GM12875 (cell line): ENCODE data around the gene ATP13A5.

Experiments used
- H3K4me3 ChIP-seq: one replicate; pipeline ENCODE4 v1.5.1; 2011; ENCODE audit warnings: low read depth, low read length, control low read depth
- TF ChIP-seq, protein P1 (sequence below): IDR thresholded peaks from 2 replicates; pipeline ENCODE4 v1.5.1; 2011; ENCODE audit warnings: low read depth, mild to moderate bottlenecking, control low read depth, inconsistent platforms, low read length, moderate library complexity, borderline replicate concordance; ENCODE audit not compliant: insufficient read depth

The ATP13A5 gene

DNA sequence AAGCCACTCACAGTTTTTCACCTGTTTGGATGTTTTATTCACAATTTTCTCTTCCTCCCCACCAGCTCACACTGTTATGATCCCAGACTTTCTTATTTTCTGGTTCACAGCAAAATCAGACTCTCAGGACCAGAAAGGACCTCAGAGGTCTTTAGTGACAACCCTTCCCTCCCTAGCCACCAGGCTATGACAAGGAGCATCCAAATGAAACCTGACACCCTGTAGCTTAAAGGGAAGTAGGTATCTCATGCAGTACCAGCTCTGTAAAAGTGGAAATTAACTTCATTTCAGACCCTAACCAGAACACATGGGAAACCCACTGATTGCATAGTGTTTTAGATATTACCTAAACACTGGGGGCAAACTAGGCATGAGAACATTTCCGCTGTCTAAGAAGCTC lies 45.3 kb downstream of the ATP13A5 start:
- TF ChIP-seq, protein P1, sequence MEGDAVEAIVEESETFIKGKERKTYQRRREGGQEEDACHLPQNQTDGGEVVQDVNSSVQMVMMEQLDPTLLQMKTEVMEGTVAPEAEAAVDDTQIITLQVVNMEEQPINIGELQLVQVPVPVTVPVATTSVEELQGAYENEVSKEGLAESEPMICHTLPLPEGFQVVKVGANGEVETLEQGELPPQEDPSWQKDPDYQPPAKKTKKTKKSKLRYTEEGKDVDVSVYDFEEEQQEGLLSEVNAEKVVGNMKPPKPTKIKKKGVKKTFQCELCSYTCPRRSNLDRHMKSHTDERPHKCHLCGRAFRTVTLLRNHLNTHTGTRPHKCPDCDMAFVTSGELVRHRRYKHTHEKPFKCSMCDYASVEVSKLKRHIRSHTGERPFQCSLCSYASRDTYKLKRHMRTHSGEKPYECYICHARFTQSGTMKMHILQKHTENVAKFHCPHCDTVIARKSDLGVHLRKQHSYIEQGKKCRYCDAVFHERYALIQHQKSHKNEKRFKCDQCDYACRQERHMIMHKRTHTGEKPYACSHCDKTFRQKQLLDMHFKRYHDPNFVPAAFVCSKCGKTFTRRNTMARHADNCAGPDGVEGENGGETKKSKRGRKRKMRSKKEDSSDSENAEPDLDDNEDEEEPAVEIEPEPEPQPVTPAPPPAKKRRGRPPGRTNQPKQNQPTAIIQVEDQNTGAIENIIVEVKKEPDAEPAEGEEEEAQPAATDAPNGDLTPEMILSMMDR: no peak
- no peak overlapping the region for H3K4me3 ChIP-seq

DNA sequence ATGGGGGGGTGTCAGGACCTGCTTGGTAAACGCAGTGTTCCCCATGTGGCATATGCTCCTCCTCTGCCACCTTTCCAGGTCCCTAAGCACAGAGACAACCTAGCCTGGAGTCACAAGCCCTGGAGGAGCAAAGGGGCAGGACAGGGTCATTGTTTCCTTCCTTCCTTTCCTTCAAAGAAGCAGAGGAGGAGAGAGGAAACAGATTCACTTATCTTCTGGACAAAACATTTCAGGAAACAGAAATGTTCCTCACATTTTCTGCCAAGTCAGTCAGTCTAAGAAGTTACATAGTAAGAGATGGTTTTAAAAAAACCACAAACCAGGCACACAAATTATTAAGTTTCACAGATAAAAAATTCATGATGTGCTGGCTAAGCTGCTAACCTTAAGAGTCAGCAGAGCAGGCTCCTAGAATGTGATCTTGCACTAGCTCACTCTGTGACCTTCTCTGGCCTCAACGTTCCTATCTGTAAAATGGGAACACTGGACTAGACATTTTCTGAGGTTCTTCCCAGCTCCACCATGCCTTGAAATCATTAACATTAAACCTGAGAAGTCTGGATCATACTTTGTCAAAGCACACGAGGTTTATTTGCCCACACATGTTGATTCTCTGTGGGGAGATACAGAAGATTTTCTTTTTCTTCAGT lies 47.9 kb downstream of the ATP13A5 start:
- TF ChIP-seq, protein P1: no peak
- H3K4me3 ChIP-seq: no peak overlapping the region

DNA sequence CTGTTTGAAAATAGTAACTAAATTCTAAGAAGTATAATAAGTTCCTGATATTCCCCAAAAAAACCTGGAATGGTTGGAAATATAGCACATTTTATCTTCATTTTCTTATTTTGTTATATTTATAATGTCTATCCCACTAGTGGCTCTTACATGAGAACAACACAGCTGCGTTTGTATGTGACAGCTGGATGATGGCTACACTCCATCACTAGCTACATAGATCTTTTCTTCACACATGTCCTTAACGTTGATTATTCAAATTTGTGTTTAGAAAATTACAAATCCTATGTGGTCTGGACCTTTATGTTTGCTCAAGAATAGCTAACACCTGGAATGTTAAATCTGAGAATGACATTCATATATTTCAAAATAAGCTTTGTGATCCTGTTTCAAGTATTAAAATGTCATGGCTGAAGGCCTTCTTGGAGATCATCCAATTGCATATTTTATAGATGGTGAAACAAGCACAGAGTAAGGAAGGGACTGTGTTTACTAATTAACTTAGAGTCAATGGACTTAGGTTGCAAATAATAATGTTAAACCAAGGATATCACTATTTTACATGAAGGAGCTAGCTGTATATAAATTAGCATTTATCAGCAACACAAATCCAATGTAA lies 60.8 kb downstream of the ATP13A5 start:
- no peak overlapping the region for H3K4me3 ChIP-seq
- TF ChIP-seq, protein P1: no peak

DNA sequence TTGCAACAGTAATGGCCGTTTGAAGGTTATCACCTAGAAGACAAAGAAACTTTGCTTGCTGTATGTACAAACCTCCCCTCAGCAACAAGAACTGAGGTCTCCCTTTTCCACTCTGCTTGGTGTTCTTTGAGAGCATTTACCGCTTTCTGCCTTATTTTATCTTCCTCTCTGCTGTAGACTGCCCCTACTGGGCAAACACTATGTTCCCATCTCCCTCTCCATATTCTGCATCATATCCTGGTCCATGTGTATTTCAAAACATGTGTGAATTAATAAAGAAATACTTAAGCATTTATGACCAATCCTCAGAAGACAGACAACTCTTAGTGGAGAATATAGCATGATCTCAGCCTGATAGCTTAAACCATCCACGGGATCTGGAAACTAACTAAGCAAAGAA lies 64.4 kb downstream of the ATP13A5 start:
- TF ChIP-seq, protein P1: no peak
- no peak overlapping the region for H3K4me3 ChIP-seq

DNA sequence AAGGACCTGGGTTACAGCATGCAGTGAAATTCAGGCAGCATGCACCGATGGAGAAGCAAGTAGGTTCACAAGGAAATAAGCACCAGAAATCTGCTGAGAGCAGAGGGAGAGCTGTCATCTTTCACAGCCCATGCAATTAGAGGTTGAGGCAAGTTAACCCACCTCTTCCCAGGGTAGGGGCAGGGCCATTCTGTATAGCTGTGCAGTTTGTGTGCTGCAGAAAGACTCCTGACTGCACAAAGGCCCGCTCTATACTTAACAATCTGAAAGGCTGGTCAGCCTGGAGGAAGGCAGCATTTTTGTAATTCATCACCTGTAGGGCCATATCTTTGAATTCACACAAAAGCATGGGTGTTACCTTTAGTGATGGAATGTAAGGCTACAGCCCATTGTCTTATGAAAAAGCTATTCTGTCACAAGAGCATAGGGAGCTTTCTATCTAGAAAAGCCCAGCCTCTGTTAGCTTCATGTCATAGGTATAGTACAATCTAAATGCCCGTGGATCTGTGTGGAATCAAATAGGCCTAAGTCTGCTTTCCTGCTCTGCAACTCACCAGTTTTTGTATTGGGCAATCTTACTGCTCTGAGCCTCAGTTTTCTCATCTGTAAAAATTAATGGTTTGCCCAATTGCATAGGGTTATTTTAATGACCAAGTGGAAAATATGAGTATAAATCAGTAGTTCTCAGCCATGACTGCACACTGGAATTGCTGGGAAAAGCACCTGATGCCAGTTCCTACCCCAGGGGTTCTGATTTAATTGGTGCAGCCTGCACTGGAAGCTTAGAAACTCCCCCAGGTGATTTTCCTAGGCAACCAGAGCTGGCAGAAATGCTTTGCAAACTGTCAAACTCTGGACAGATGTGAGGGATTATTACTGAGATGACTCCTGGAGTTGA lies 65.2 kb downstream of the ATP13A5 start:
- H3K4me3 ChIP-seq: no peak overlapping the region
- TF ChIP-seq, protein P1: no peak

DNA sequence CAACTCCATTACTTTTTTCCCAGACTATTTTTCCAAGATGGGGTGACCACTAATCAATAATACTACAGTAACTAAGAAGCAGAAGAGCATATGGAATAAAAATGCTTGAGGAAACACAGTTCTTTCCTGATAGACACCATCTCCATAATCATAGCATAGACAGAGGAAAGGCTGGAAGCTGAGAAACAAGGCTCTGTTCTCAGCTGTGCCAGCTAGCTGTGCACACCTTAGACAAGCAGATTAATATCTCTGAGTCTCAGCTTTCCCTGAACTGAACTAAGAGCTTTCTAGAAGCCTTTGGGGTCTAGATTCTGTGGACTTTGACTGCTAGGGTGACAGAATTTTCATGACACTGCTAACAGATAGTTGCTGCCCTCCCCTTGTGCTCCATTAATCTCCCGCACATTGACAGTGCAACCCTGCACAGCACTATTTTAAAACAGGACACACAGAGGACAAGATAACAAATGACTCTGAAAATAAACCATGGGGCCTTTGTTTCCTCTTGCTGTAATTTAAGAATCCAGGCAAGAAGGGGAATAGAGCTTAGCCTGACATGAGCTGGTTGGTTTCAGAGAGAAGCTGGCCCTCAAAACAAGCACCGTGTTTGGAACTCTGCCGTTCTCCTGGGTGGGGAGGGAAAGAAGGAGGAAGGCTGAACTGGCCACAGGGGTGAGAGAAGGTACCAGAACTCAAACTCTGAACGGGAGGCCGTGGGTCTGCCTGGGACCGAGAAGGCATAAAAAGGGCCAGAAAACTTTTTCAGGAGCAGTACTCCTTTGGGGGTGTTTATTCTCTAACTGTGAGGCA lies 67.4 kb downstream of the ATP13A5 start:
- TF ChIP-seq, protein P1: no peak
- no peak overlapping the region for H3K4me3 ChIP-seq
